GM12875 (cell line): ENCODE results near the gene NACC1.

Experiments used
- H3K4me3 ChIP-seq: one replicate; pipeline ENCODE4 v1.5.1; 2011; ENCODE audit warnings: low read depth, low read length, control low read depth
- CTCF ChIP-seq: IDR thresholded peaks from 2 replicates; pipeline ENCODE4 v1.5.1; 2011; ENCODE audit warnings: low read depth, mild to moderate bottlenecking, control low read depth, inconsistent platforms, low read length, moderate library complexity, borderline replicate concordance; ENCODE audit not compliant: insufficient read depth

NACC1 gene

GRCh38 chr19:13101590-13102415 lies 16.3 kb upstream of the NACC1 start:
- H3K4me3 ChIP-seq = peak overlapping the region; percentile 66
- TF ChIP-seq CTCF = no peak

GRCh38 chr19:13102416-13102665 lies 15.7 kb upstream of the NACC1 start:
- no peak for TF ChIP-seq CTCF
- H3K4me3 ChIP-seq = peak overlapping the region; percentile 66

GRCh38 chr19:13102666-13103580 lies 15.1 kb upstream of the NACC1 start, which contains the start of gene LYL1:
TSS of gene LYL1 (minus strand) at chr19:13102858. CDS start at chr19:13101171, 1,687 bp downstream.
- peak within 1 kb of the TSS; percentile 66 for H3K4me3 ChIP-seq
- no peak for TF ChIP-seq CTCF

GRCh38 chr19:13103581-13104359 lies 14.3 kb upstream of the NACC1 start:
- peak overlapping the region; percentile 66 for H3K4me3 ChIP-seq

GRCh38 chr19:13104360-13104847 lies 13.7 kb upstream of the NACC1 start:
- peak overlapping the region; percentile 66 for H3K4me3 ChIP-seq
- TF ChIP-seq CTCF = peak; percentile 99

More at GRCh38 chr19:13103581-13104359, 14.3 kb upstream of the NACC1 start:
- TF ChIP-seq CTCF = no peak

- no peak for TF ChIP-seq CTCF
- H3K4me3 ChIP-seq = peak overlapping the region; percentile 66
These were observed 13.0 kb upstream of the NACC1 start for GRCh38 chr19:13104848-13105711.
